C4-2B (cell line): ENCODE data around the gene AVL9.
"Not testable (repeated sequence)": the region's sequence is repeated elsewhere in the genome, so short reads cannot be mapped to it uniquely, and the experiment has no call there.

Experiments used
- H3K27ac ChIP-seq: fragments of 450-650 bp; 2 replicates; pipeline ENCODE4 v1.5.1; 2017
- ZFX ChIP-seq: fragments of 450-650 bp; IDR thresholded peaks from 2 replicates; pipeline ENCODE4 v1.6.1; 2017
- TF ChIP-seq, protein P1 (sequence below): fragments of 450-650 bp; conservative IDR thresholded peaks from 2 replicates; pipeline ENCODE4 v1.5.1; 2017; ENCODE audit warnings: mild to moderate bottlenecking

AVL9 gene

DNA sequence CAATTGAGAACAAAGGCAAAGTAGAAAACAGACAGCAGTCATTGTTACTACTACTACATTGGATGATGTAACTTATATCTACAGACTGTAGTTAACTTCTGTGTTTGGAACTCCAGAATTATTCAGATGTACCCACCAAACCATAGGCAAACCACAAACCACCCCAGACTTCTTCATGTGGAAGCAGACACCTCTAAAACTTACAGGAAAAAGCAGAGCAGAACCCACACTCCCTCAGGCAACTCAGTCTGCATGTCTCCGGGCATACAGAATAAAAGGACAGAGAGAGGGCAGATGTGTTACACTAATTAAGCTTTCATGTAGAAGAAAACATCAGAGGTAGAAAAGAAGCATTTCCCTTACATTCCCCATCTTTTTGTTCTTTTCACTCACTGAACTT, 14.1 kb upstream of the AVL9 start:
- TF ChIP-seq, protein P1, sequence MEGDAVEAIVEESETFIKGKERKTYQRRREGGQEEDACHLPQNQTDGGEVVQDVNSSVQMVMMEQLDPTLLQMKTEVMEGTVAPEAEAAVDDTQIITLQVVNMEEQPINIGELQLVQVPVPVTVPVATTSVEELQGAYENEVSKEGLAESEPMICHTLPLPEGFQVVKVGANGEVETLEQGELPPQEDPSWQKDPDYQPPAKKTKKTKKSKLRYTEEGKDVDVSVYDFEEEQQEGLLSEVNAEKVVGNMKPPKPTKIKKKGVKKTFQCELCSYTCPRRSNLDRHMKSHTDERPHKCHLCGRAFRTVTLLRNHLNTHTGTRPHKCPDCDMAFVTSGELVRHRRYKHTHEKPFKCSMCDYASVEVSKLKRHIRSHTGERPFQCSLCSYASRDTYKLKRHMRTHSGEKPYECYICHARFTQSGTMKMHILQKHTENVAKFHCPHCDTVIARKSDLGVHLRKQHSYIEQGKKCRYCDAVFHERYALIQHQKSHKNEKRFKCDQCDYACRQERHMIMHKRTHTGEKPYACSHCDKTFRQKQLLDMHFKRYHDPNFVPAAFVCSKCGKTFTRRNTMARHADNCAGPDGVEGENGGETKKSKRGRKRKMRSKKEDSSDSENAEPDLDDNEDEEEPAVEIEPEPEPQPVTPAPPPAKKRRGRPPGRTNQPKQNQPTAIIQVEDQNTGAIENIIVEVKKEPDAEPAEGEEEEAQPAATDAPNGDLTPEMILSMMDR: no peak
- TF ChIP-seq ZFX: no peak
- H3K27ac ChIP-seq: no peak overlapping the region

DNA sequence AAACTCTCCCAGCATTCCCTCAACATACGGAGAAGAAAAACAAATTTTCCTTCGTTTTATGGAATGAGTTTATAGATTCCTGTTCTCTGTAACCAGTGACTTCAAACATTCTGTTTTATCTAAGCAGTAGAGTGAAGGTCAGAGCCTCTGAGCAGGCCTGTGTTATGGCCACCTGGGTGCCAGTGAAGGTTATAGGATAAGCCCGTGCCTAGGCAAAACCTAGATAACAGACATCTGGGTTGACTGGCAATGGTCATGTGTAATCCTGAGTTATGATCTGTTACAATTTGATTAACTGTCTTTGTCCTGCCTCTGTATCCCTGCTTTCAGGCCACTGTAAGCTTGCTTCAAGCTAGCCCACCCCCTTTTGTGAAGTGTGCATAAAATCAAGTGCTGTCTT, 13.4 kb upstream of the AVL9 start:
- H3K27ac ChIP-seq: no peak overlapping the region
- TF ChIP-seq ZFX: no peak
- TF ChIP-seq, protein P1: no peak

DNA sequence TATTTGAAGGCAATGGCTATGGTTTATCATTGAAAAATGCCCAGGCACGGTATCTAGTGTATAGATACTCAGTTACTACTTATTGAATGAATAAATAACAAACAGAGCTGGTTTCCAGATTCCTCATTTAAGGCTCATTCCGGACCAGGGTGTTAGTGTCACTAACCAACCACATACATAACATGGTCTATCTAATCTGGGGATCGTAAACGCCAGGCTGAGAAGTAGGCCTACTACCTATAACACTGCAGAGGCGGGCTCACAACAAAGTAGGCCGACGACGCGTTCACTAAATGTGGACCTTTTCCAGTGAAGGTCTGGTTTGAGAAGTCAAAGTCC, 5.5 kb upstream of the AVL9 start:
- TF ChIP-seq, protein P1: no peak
- TF ChIP-seq ZFX: no peak
- H3K27ac ChIP-seq: peak overlapping the region; percentile 74

DNA sequence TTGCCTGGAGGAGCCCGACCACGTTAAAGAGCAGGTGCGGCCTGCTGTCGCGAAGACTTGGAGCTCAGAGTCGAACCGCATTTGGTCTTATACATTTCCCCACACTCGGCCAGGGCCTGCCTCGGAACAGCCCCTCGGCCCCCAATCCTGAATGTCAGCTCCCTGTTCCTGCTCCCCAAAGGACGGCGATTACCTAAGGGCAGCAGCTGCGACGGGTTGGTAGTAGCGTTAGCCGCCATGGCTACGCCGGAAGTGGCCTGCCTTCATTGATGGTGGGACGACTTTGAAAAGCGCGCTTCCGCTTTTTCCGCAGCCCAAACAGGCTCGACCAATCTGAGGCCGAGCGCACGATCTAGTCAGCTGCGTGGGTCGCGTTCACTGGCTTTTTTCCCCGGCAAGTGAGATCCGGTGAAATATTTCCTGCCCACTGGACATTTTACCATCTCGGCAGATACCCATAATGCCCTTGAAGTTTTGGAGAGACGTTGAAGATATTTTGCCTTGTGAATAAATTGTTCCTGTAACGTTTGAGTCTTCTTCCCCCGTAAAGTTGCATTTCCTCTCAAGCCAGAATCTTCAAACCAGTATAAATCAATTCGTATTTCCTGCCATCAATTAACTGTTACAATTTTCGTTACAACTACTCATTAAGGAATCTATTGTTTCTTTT, 5.0 kb upstream of the AVL9 start, which contains the start of gene LSM5:
LSM5 (minus strand) TSS at position 254 of the 670 bp plus-strand sequence; CDS start at position 239, 15 bp downstream.
- TF ChIP-seq ZFX: peak; percentile 99
- TF ChIP-seq, protein P1: no peak

DNA sequence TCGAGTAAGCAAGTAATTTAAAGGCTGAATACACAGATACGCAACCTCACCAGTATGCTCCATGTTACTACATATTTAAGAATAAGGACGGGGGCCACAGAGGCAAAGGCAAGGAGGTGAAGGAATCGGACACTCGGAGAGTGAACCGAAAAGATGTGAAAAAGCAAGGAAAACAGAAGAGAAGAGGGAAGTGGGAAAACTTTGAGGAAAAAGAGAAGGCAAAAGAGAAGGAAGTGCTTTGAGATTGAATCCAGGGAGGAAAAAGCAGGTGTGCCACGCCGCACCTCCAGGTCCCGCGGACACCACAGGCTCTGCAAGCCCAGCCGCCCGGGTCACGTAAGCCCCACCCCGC, 367 bp upstream of the AVL9 start:
- TF ChIP-seq ZFX: no peak
- TF ChIP-seq, protein P1: no peak
- H3K27ac ChIP-seq: peak overlapping the region; percentile 95

More for the DNA sequence above, 5.0 kb upstream of the AVL9 start, which contains the start of gene LSM5:
- H3K27ac ChIP-seq: peak within 1 kb of the TSS; percentile 74

DNA sequence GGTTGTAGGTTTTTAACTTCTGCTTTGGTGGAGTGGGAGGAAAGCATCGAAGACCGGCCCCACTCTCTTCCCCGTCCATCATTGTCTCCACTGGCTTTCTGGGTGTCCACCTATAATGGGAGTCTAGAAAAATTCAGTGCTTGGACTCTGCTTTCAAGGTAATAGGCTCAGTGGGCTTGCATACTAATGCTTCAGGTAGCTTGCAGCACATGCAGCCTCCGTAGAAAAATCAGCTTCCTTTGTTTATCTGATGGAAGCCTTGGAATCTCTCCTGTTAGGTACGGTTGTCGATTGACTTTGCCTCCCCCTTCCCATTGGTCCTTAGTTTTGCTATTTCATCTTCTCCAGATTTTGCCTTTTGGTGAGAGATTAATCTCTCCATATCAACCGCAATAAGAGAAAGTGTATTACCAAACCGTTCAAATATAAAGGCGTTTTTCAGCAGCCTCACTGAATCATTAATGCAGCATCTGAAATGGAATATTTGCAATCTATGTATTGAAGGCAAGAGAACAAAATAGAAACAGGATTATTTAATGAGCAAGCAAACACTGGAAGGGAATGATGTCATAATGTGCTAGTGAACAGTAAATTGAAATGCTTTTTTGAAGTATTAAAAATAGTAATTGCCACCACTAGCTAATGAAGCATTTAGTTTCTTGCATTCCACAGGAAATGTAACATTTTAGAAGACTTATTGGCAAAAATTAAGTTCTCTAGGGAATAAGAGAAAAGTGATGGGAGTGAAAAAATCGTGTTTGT, 944 bp downstream of the AVL9 start:
- peak overlapping the region; percentile 95 for H3K27ac ChIP-seq
- no peak for TF ChIP-seq ZFX
- TF ChIP-seq, protein P1: no peak

DNA sequence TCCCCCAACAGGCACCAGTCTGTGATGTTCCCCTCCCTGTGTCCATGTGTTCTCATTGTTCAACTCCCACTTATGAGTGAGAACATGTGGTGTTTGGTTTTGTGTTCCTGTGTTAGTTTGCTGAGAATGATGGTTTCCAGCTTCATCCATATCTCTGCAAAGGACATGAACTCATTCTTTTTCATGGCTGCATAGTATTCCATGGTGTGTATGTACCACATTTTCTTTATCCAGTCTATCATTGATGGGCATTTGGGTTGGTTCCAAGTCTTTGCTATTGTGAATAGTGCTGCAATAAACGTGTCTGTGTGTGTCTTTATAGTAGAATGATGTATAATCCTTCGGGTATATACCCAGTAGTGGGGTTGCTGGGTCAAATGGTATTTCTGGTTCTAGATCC, 4.5 kb downstream of the AVL9 start:
- H3K27ac ChIP-seq: not testable (repeated sequence)

DNA sequence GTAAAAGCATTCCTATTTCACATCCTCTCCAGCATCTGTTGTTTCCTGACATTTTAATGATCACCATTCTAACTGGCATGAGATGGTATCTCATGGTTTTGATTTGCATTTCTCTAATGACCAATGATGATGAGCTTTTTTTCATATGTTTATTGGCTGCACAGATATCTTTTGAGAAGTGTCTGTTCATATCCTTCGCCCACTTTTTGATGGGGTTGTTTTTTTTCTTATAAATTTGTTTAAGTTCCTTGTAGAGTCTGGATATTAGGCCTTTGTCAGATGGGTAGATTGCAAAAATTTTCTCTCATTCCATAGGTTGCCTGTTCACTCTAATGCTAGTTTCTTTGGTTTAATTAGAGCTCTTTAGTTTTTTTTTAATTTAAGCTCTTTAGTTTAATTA, 4.9 kb downstream of the AVL9 start:
- H3K27ac ChIP-seq: not testable (repeated sequence)
